Measurements from ENCODE around the gene ARCN1.

DNA sequence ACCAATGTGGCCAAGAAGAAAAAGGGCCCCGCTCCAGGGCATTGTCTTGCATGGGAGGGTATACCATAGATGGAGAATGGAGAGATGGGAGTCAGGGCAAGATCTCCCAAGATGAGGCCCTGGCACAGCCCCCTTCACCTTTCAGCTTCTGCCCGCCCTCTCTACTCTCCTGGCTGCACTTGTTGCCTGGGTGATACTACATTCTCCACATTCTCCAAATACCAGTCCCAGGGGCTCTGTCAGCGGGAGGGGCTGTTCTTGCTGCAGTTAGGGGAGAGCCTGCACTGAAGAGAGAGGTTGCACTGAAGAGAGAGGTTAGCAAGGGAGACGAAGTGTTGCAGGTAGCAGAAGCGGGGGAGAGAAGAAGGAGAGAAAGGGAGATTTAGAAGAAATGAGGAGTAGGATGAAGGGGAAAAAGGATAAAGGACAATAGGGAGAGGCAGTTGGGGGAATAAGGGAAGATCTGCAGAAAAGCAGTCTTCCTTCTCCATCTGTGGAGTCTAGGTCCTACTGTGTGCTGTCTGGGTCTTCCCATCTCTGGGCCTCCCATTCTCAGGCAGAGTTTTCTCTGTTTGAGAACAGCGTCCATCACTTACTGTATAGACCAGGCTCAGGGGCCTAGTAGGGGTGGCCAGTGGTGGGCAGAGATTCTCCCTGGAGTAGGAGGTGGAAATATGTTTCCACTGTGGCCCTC, 43.2 kb downstream of the ARCN1 start:
- TF ChIP-seq, protein P1, sequence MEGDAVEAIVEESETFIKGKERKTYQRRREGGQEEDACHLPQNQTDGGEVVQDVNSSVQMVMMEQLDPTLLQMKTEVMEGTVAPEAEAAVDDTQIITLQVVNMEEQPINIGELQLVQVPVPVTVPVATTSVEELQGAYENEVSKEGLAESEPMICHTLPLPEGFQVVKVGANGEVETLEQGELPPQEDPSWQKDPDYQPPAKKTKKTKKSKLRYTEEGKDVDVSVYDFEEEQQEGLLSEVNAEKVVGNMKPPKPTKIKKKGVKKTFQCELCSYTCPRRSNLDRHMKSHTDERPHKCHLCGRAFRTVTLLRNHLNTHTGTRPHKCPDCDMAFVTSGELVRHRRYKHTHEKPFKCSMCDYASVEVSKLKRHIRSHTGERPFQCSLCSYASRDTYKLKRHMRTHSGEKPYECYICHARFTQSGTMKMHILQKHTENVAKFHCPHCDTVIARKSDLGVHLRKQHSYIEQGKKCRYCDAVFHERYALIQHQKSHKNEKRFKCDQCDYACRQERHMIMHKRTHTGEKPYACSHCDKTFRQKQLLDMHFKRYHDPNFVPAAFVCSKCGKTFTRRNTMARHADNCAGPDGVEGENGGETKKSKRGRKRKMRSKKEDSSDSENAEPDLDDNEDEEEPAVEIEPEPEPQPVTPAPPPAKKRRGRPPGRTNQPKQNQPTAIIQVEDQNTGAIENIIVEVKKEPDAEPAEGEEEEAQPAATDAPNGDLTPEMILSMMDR (IDR thresholded peaks at IDR 0.05) = no peak
- no peak for TF ChIP-seq POLR2A (IDR thresholded peaks at IDR 0.05)

All from testis (tissue), 2 donors.